PC-3 (cell line): Measurements from ENCODE around the gene GOLGA8M.
"Not testable (repeated sequence)": the region's sequence is repeated elsewhere in the genome, so short reads cannot be mapped to it uniquely, and the experiment has no call there.

ENCODE experiments used
- EZH2 ChIP-seq: fragments of 300-600 bp; sonication (generic); IDR thresholded peaks from one replicate; pipeline ENCODE4 v1.6.1; 2017; ENCODE audit warnings: antibody characterized with exemption, mild to moderate bottlenecking, low read length; ENCODE audit not compliant: unreplicated experiment
- TF ChIP-seq, protein P1 (sequence below): fragments of 300-600 bp; sonication (generic); conservative IDR thresholded peaks from 2 replicates; pipeline ENCODE4 v1.5.1; 2017; ENCODE audit warnings: antibody characterized with exemption, low read depth, mild to moderate bottlenecking, low read length

DNA sequence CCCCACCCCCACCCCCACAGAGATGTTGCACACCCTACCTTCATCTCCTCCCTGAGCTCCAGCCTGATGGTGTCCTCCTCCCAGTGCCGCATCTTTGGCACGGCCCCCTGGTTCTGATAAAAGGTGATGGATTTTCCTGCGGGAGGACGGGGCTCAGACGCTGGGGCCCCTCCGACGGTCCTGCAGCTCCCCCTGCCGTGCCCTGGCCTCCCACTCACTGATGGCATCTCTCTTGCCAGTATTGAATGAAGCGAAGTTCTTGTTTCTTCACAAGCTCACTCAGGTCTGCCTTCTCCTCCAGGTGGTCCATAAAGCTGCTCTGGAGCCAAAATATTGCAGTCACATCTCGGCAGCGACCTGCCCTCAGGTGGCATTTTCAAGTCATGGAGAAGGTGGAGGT is 9.8 kb downstream of the GOLGA8M start:
- TF ChIP-seq, protein P1, sequence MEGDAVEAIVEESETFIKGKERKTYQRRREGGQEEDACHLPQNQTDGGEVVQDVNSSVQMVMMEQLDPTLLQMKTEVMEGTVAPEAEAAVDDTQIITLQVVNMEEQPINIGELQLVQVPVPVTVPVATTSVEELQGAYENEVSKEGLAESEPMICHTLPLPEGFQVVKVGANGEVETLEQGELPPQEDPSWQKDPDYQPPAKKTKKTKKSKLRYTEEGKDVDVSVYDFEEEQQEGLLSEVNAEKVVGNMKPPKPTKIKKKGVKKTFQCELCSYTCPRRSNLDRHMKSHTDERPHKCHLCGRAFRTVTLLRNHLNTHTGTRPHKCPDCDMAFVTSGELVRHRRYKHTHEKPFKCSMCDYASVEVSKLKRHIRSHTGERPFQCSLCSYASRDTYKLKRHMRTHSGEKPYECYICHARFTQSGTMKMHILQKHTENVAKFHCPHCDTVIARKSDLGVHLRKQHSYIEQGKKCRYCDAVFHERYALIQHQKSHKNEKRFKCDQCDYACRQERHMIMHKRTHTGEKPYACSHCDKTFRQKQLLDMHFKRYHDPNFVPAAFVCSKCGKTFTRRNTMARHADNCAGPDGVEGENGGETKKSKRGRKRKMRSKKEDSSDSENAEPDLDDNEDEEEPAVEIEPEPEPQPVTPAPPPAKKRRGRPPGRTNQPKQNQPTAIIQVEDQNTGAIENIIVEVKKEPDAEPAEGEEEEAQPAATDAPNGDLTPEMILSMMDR, result not testable (repeated sequence)
- not testable (repeated sequence) for TF ChIP-seq EZH2
